GM20000 (cell line): ENCODE data around the gene ST3GAL3.

ENCODE experiments used
- DNase-seq: peaks from one replicate; pipeline ENCODE4 v3.0.0; 2012; ENCODE audit warnings: low spot score
- CTCF ChIP-seq: IDR thresholded peaks from 2 replicates; pipeline ENCODE4 v1.5.1; 2012; ENCODE audit warnings: mild to moderate bottlenecking, control low read depth; ENCODE audit errors: extremely low read depth, missing control alignments

The ST3GAL3 gene

GRCh38 chr1:43801203-43801602 is 93.9 kb downstream of the ST3GAL3 start:
- no peak for TF ChIP-seq CTCF
- DNase-seq: no peak

- no peak for DNase-seq
- TF ChIP-seq CTCF: no peak
These were observed 95.1 kb downstream of the ST3GAL3 start for GRCh38 chr1:43802356-43802980.

GRCh38 chr1:43803105-43803504 is 95.8 kb downstream of the ST3GAL3 start:
- no peak for DNase-seq
- TF ChIP-seq CTCF: no peak

GRCh38 chr1:43803646-43804045 is 96.3 kb downstream of the ST3GAL3 start:
- no peak for TF ChIP-seq CTCF
- no peak for DNase-seq

GRCh38 chr1:43804569-43804968 is 97.2 kb downstream of the ST3GAL3 start:
- no peak for DNase-seq
- TF ChIP-seq CTCF: no peak

GRCh38 chr1:43805340-43805739 is 98.0 kb downstream of the ST3GAL3 start:
- DNase-seq: no peak
- no peak for TF ChIP-seq CTCF

GRCh38 chr1:43806183-43806582 is 98.8 kb downstream of the ST3GAL3 start:
- DNase-seq: no peak

More at GRCh38 chr1:43806183-43806582, 98.8 kb downstream of the ST3GAL3 start:
- TF ChIP-seq CTCF: no peak
